RWPE2 (cell line): ENCODE measurements around the gene KPTN.

Experiments
- ATAC-seq: fragments of 200-7000 bp; cut with Tn5 transposase; 3 replicates; pipeline ENCODE4 v1.9.1; 2021; ENCODE audit warnings: low read depth
- DNase-seq: peaks from one replicate; pipeline ENCODE4 v3.0.0-alpha.2; 2020; ENCODE audit warnings: low spot score
- H3K27ac ChIP-seq: fragments of 450-650 bp; 2 replicates; pipeline ENCODE4 v1.5.1; 2017; ENCODE audit warnings: mild to moderate bottlenecking; ENCODE audit not compliant: poor library complexity, severe bottlenecking
- H3K27me3 ChIP-seq: fragments of 250-450 bp; sonication (Bioruptor Pico); 2 replicates; pipeline ENCODE4 v1.5.1; 2021; ENCODE audit warnings: mild to moderate bottlenecking, moderate library complexity; ENCODE audit not compliant: insufficient read depth, poor library complexity, severe bottlenecking
- H3K36me3 ChIP-seq: fragments of 250-450 bp; sonication (Bioruptor Pico); 2 replicates; pipeline ENCODE4 v1.5.1; 2020; ENCODE audit warnings: low read depth, mild to moderate bottlenecking, moderate library complexity
- H3K4me1 ChIP-seq: fragments of 250-450 bp; sonication (Bioruptor Pico); 2 replicates; pipeline ENCODE4 v1.5.1; 2021; ENCODE audit warnings: mild to moderate bottlenecking, moderate library complexity; ENCODE audit not compliant: insufficient read depth, poor library complexity, severe bottlenecking
- H3K4me3 ChIP-seq: fragments of 250-450 bp; sonication (Bioruptor Pico); 2 replicates; pipeline ENCODE4 v1.5.1; 2021; ENCODE audit warnings: mild to moderate bottlenecking, moderate library complexity; ENCODE audit not compliant: severe bottlenecking
- H3K9me3 ChIP-seq: fragments of 250-450 bp; sonication (Bioruptor Pico); 2 replicates; pipeline ENCODE4 v1.5.1; 2021; ENCODE audit warnings: mild to moderate bottlenecking, moderate library complexity; ENCODE audit not compliant: severe bottlenecking
- CTCF ChIP-seq: fragments of 450-650 bp; IDR thresholded peaks from one replicate; pipeline ENCODE4 v1.5.1; 2017; ENCODE audit warnings: mild to moderate bottlenecking, moderate library complexity; ENCODE audit not compliant: poor library complexity, severe bottlenecking

The KPTN gene

GRCh38 chr19:47429140-47429793 lies 54.8 kb downstream of the KPTN start:
- Histone ChIP-seq H3K4me1 (no peaks in the 10 kb centered on the region), H3K9me3 (no peaks in the 10 kb centered on the region), H3K36me3 (no peaks in the 10 kb centered on the region), H3K4me3 (no peak overlapping the region), H3K27me3 (peaks cover 4% of the 10 kb centered on the region), H3K27ac (no peak overlapping the region)
- no peak for DNase-seq
- ATAC-seq, result no peak
- no peak for TF ChIP-seq CTCF

- ATAC-seq (peak; percentile 91), DNase-seq (peak; percentile 100)
- Histone ChIP-seq H3K9me3 (no peaks in the 10 kb centered on the region), H3K4me1 (no peaks in the 10 kb centered on the region), H3K36me3 (no peaks in the 10 kb centered on the region), H3K27ac (peak overlapping the region; percentile 29), H3K27me3 (peaks cover 13% of the 10 kb centered on the region), H3K4me3 (peak overlapping the region; percentile 1)
- no peak for TF ChIP-seq CTCF
Measured at GRCh38 chr19:47428177-47428894, 55.7 kb downstream of the KPTN start.

- Histone ChIP-seq H3K9me3 (no peaks in the 10 kb centered on the region), H3K27me3 (peaks cover 22% of the 10 kb centered on the region), H3K4me1 (no peaks in the 10 kb centered on the region), H3K27ac (peak overlapping the region; percentile 29), H3K4me3 (peak overlapping the region; percentile 1), H3K36me3 (no peaks in the 10 kb centered on the region)
- DNase-seq (no peak), ATAC-seq (peak; percentile 62)
- TF ChIP-seq CTCF, result peak; percentile 85
Measured at GRCh38 chr19:47427241-47428176, 56.5 kb downstream of the KPTN start.
